ENCODE measurements around the gene SBF2. TPM values are rescaled to one million over a fixed set of nuclear protein-coding genes. Genes with fewer than 3 reads are reported as not detected.

SBF2 gene
- total and polyA plus RNA-seq, 9 of the 15 experiments (the other 6 are each of a cell fraction or from before 2014, with no cell fraction given): 0.80 to 9.5 (median 5.0) TPM

- no TSS peak for BruUV-seq (replicated peaks)
- no peaks in the 10 kb centered on the region for H3K27me3 ChIP-seq (ENCODE audit: control insufficient read depth in 2 of 2, insufficient read depth in 2 of 2, low read length in 2 of 2)
- FAIRE-seq: no peak
- H3K4me2 ChIP-seq (ENCODE audit: insufficient read depth, low read length): no peak overlapping the region
- H3K79me2 ChIP-seq (ENCODE audit: control insufficient read depth, insufficient read depth, low read length): no peaks in the 10 kb centered on the region
- intact Hi-C loops (cut with micrococcal nuclease) (no loop called here), in situ Hi-C loops (cut with MboI) (no loop called here)
- H3K36me3 ChIP-seq (ENCODE audit: control insufficient read depth, insufficient read depth, low read length): no peaks in the 10 kb centered on the region
- ChIA-PET CTCF (ENCODE audit: low intra/inter-chr PET ratio) (no interaction called here), POLR2A (interaction anchor here (1.3 kb wide), 1 partner anchor 11 kb away, joined by 5 read pairs; no protein-coding TSS in a partner anchor)
- H3K27ac ChIP-seq (ENCODE audit: extremely low read depth, low read depth, low read length): no peak overlapping the region
- no peaks in the 10 kb centered on the region for H3K9me1 ChIP-seq (ENCODE audit: control insufficient read depth, insufficient read depth, low read length)
- H3K9ac ChIP-seq (ENCODE audit: insufficient read depth in 1 of 2, low read depth in 2 of 2, low read length in 2 of 2): no peak overlapping the region
- peaks cover 0 to 3% of the 10 kb centered on the region in 2 experiments; a peak in 1 of 5 replicates for H3K4me1 ChIP-seq (replicated peaks in 1 of 2; ENCODE audit: control insufficient read depth in 2 of 2, insufficient read depth in 2 of 2, low read length in 2 of 2)
- peak in 2 of 4 experiments; percentile 9 to 33 for DNase-seq (ENCODE audit: extremely low read depth in 1 of 4, low spot score in 3 of 4)
- WGBS (ENCODE audit: insufficient coverage, low coverage, missing lambda C conversion rate): 0% methylated on average over 2 of the region's 2 CpGs
- H2AFZ ChIP-seq (ENCODE audit: low read depth, low read length): no peak overlapping the region
- no peaks in the 10 kb centered on the region for H4K20me1 ChIP-seq (replicated peaks; ENCODE audit: control insufficient read depth, insufficient read depth, low read length)
- H3K9me3 ChIP-seq (replicated peaks; ENCODE audit: control insufficient read depth, insufficient read depth, low read depth, low read length): no peaks in the 10 kb centered on the region
- TF ChIP-seq RCOR1 (IDR thresholded peaks at IDR 0.05; ENCODE audit: borderline replicate concordance in 1 of 2, low read depth in 2 of 2, low read length in 2 of 2) (peak in 1 of 2 experiments; percentile 42; a peak in 1 of 4 replicates), ID3 (CRISPR knock-in tag; IDR thresholded peaks at IDR 0.05) (no peak), ID3 (tag; IDR thresholded peaks at IDR 0.05) (peak; percentile 35; the same call in 1 of the 2 replicates), TCF3 (CRISPR knock-in tag; IDR thresholded peaks at IDR 0.05) (peak; percentile 68), CREB5 (CRISPR knock-in tag; IDR thresholded peaks at IDR 0.05) (no peak), KDM1A (IDR thresholded peaks at IDR 0.05) (0 out of 4 replicates have a peak, but pooled peaks of 1 of the 2 experiments have one; percentile 13), EP300 (IDR thresholded peaks at IDR 0.05; ENCODE audit: low read length) (peak; percentile 7; the same call in 1 of the 2 replicates), CBFA2T2 (conservative IDR thresholded peaks at IDR 0.05) (peak; percentile 45; the same call in 1 of the 2 replicates), DNMT1 (IDR thresholded peaks at IDR 0.05) (no peak), SOX6 (IDR thresholded peaks at IDR 0.05) (peak; percentile 67; the same call in 1 of the 2 replicates), ARID1B (IDR thresholded peaks at IDR 0.05) (peak; percentile 53; the same call in 1 of the 2 replicates), ZNF449 (CRISPR knock-in tag; IDR thresholded peaks at IDR 0.05) (no peak), NCOR1 (IDR thresholded peaks at IDR 0.05) (peak; percentile 40; the same call in 1 of the 2 replicates), CBFA2T3 (IDR thresholded peaks at IDR 0.05) (peak; percentile 73)
- no peak overlapping the region for H3K4me3 ChIP-seq
- ATAC-seq: no peak
Observed at GRCh38 chr11:10021563-10021962, 272.5 kb downstream of the SBF2 start.
